GM10248 (cell line): ENCODE results near the gene MAML3.
"Not testable (repeated sequence)": the region's sequence is repeated elsewhere in the genome, so short reads cannot be mapped to it uniquely, and the experiment has no call there.

Experiments
- CTCF ChIA-PET: fragments of 300-600 bp; sonication (Branson Sonifier 250); formaldehyde crosslinking; extraction: SDS; loops from one replicate; lab custom pipeline; 2021; ENCODE audit warnings: antibody characterized with exemption; lab: Yijun Ruan, JAX
- POLR2A ChIA-PET: fragments of 350-650 bp; sonication (Branson Sonifier 250); formaldehyde crosslinking; extraction: SDS; loops from one replicate; lab custom pipeline; 2020; ENCODE audit warnings: antibody characterized with exemption; lab: Yijun Ruan, JAX
- DNase-seq: peaks from one replicate; pipeline ENCODE4 v3.0.0; 2012; ENCODE audit errors: extremely low spot score
- CTCF ChIP-seq: IDR thresholded peaks from 2 replicates; pipeline ENCODE4 v1.5.1; 2012; ENCODE audit warnings: mild to moderate bottlenecking, low read depth; ENCODE audit errors: extremely low read depth, missing control alignments, control extremely low read depth

The MAML3 gene

GRCh38 chr4:139956507-139957017, 197.4 kb downstream of the MAML3 start:
- TF ChIP-seq CTCF, result no peak
- ChIA-PET CTCF (interaction anchor here (1.0 to 1.1 kb wide), 2 partner anchors 9 kb away, joined by 3 to 4 read pairs; no protein-coding TSS in a partner anchor), POLR2A (interaction anchor here (0.6 kb wide), 1 partner anchor 228 kb away, joined by 3 read pairs; no protein-coding TSS in a partner anchor)
- no peak for DNase-seq

- TF ChIP-seq CTCF, result no peak
- DNase-seq, result no peak
- POLR2A ChIA-PET, result interaction anchor here (0.6 kb wide), 1 partner anchor 229 kb away, joined by 3 read pairs; no protein-coding TSS in a partner anchor
- CTCF ChIA-PET, result interaction anchor here (1.0 to 1.1 kb wide), 2 partner anchors 8 to 10 kb away, joined by 3 to 4 read pairs; no protein-coding TSS in a partner anchor
Measured at GRCh38 chr4:139955600-139955999, 198.4 kb downstream of the MAML3 start.

- TF ChIP-seq CTCF, result no peak
- ChIA-PET POLR2A (no interaction called here), CTCF (no interaction called here)
- no peak for DNase-seq
Measured at GRCh38 chr4:139954512-139954911, 199.5 kb downstream of the MAML3 start.

GRCh38 chr4:139951021-139951420, 203.0 kb downstream of the MAML3 start:
- POLR2A ChIA-PET, result no interaction called here
- no peak for TF ChIP-seq CTCF
- peak; percentile 13 for DNase-seq
- CTCF ChIA-PET, result interaction anchor here (0.7 kb wide), 1 partner anchor 9 kb away, joined by 3 read pairs; no protein-coding TSS in a partner anchor

GRCh38 chr4:139950568-139950967, 203.4 kb downstream of the MAML3 start:
- DNase-seq, result peak; percentile 56
- ChIA-PET POLR2A (no interaction called here), CTCF (interaction anchor here (0.7 kb wide), 1 partner anchor 10 kb away, joined by 3 read pairs; no protein-coding TSS in a partner anchor)
- no peak for TF ChIP-seq CTCF

GRCh38 chr4:139944916-139945315, 209.1 kb downstream of the MAML3 start:
- POLR2A ChIA-PET, CTCF ChIA-PET: not testable (repeated sequence)

GRCh38 chr4:139943277-139943676, 210.7 kb downstream of the MAML3 start:
- no peak for TF ChIP-seq CTCF
- no peak for DNase-seq
- ChIA-PET CTCF (no interaction called here), POLR2A (no interaction called here)

More at GRCh38 chr4:139944916-139945315, 209.1 kb downstream of the MAML3 start:
- DNase-seq, result not testable (repeated sequence)
